VCaP (cell line): Measurements from ENCODE around the gene AGK.
A peak's percentile ranks its signal among the peaks of the same experiment; 100 is the strongest.

Experiments
- H3K27ac ChIP-seq: fragments of 450-650 bp; 2 replicates; pipeline ENCODE4 v1.5.1; 2017
- CTCF ChIP-seq: fragments of 450-650 bp; conservative IDR thresholded peaks from 2 replicates; pipeline ENCODE4 v1.5.1; 2017; ENCODE audit warnings: mild to moderate bottlenecking, moderate library complexity

AGK gene

DNA sequence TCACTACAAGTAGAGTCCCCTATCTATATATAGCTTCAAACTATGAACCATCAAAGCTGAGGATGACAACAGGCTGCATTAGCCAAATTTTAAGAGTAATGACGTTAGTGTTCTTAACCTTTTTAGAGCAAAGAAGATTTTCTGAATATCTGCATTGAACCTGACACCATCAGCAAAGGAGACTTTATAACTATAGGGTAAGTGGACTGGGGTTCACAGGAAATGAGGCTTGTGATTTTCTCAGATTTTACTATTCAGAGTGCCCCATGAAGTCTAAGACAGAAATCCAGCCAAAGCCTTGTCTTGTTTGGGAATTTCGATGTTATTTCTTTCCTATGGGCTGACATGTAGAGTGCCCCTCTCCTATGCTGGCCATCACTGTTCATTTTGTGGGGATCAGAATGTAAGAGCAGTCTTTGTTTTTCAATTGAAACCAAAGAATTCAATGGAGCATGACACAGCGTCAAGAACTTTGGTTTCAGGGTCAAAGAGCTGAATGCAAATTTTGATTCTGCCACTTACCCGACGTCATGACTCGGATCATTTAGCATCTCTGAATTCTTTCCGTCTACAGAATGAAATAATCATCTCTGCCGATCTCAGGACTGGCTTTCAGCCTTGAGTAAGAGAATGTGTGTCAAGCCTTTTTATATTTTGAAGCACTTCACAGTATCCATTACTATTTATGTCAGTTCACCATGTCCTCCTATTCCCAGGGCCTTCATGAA, 98.1 kb downstream of the AGK start:
- TF ChIP-seq CTCF, result no peak
- peak overlapping the region; percentile 66 for H3K27ac ChIP-seq

- peak overlapping the region; percentile 66 for H3K27ac ChIP-seq
- TF ChIP-seq CTCF, result peak; percentile 99
Measured at GRCh38 chr7:141649865-141650634, 98.8 kb downstream of the AGK start.

DNA sequence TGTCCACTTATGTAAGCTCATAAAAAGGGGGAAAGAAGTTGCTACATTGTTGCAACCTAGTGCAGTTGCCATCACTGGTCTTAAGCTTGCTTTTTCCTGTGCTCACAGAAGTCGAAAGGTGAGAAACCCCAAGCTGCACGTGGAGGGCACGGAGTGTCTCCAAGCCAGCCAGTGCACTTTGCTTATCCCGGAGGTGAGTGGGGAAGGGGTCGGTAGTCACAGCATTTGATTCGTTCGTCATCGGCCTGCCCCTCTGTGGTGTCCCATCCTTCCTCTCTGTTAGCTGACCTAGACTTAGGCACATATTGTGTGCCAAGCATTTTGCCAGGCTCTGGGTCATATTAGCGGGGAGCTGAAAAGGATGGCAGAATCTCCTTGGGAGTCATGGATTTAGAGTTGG, 100.2 kb downstream of the AGK start:
- no peak overlapping the region for H3K27ac ChIP-seq
- TF ChIP-seq CTCF, result no peak

DNA sequence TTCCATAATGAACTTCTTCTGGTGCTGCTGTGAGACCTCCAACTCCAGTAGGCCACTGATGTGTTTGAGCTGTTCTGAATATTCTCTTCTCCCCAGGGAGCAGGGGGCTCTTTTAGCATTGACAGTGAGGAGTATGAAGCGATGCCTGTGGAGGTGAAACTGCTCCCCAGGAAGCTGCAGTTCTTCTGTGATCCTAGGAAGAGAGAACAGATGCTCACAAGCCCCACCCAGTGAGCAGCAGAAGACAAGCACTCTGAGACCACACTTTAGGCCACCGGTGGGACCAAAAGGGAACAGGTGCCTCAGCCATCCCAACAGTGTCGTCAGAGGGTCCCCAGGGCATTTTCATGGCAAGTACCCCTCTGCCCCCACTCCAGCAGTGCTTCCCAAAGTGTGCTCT, 101.5 kb downstream of the AGK start:
- H3K27ac ChIP-seq, result no peak overlapping the region

DNA sequence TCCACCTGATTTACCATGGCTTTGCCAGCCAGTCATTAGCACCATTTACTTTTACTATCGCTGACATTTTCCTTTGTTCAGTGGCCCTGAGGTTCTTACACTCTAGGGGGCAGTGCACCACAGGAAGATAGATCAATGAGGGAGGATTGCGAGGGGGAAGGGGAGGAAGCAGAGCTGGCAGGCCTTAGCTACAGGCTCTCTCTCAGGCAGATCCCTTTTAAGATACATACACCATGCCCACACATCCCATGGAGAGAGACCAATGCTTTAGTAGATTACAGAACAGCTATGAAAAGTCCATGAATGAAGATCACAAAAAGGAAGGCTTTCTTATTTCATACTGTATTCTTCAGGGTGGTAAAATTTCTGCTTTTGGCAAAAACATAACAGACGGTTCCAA, 103.3 kb downstream of the AGK start:
- peak overlapping the region; percentile 4; the same call in 1 of the 2 replicates for H3K27ac ChIP-seq
- peak; percentile 91 for TF ChIP-seq CTCF

More for the DNA sequence above, 101.5 kb downstream of the AGK start:
- TF ChIP-seq CTCF, result no peak

DNA sequence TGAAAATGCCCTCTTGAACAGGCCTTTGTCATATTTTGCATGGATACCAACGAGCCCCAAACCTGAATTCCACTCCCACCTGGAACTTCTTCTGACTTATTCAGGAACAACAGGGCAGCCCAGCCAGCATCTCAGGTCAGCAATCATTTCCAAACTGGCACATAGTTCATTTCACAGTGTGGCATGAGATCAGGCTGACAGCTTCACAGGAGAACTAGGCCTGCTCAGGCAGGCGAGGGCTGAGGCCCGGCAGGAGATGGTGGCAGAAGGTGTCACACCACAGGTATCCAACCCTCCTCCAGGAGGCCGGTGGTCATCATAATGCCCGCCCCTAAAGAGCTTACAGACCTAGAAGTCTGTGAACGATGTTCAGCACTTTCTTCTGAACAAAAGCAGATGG, 108.3 kb downstream of the AGK start:
- TF ChIP-seq CTCF, result no peak

GRCh38 chr7:141660259-141660658, 109.0 kb downstream of the AGK start:
- no peak overlapping the region for H3K27ac ChIP-seq
- no peak for TF ChIP-seq CTCF

More for the DNA sequence above, 108.3 kb downstream of the AGK start:
- H3K27ac ChIP-seq, result no peak overlapping the region
